ENCODE data around the gene UTY.

- TF ChIP-seq CTCF (IDR thresholded peaks at IDR 0.05 in 2 of 3, conservative IDR thresholded peaks at IDR 0.05 in 1 of 3; ENCODE audit: borderline replicate concordance in 1 of 3, insufficient read depth in 1 of 3, low read depth in 2 of 3, low read length in 2 of 3) (no peak), SP1 (IDR thresholded peaks at IDR 0.05; ENCODE audit: low read depth) (no peak), CEBPB (IDR thresholded peaks at IDR 0.05; ENCODE audit: low read depth) (no peak), EZH2 (IDR thresholded peaks at IDR 0.05) (no peak), JUND (IDR thresholded peaks at IDR 0.05) (no peak), POLR2AphosphoS5 (IDR thresholded peaks at IDR 0.05; ENCODE audit: low read depth, low read length) (no peak), REST (IDR thresholded peaks at IDR 0.05; ENCODE audit: low read depth) (no peak), POLR2A (IDR thresholded peaks at IDR 0.05; ENCODE audit: borderline replicate concordance, extremely low read depth, insufficient read depth, insufficient read length) (no peak), RAD21 (IDR thresholded peaks at IDR 0.05; ENCODE audit: low read depth) (no peak), ZNF274 (IDR thresholded peaks at IDR 0.05; ENCODE audit: low read depth, low read length) (no peak), EZH2phosphoT487 (IDR thresholded peaks at IDR 0.05; ENCODE audit: borderline replicate concordance) (no peak)
- TF ChIP-seq, protein P1, sequence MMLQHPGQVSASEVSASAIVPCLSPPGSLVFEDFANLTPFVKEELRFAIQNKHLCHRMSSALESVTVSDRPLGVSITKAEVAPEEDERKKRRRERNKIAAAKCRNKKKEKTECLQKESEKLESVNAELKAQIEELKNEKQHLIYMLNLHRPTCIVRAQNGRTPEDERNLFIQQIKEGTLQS (IDR thresholded peaks at IDR 0.05) = no peak
These were observed 116.2 kb downstream of the UTY start for GRCh38 chrY:13363641-13364040.
